ENCODE measurements around the gene SPOCK1.

Gene SPOCK1

DNA sequence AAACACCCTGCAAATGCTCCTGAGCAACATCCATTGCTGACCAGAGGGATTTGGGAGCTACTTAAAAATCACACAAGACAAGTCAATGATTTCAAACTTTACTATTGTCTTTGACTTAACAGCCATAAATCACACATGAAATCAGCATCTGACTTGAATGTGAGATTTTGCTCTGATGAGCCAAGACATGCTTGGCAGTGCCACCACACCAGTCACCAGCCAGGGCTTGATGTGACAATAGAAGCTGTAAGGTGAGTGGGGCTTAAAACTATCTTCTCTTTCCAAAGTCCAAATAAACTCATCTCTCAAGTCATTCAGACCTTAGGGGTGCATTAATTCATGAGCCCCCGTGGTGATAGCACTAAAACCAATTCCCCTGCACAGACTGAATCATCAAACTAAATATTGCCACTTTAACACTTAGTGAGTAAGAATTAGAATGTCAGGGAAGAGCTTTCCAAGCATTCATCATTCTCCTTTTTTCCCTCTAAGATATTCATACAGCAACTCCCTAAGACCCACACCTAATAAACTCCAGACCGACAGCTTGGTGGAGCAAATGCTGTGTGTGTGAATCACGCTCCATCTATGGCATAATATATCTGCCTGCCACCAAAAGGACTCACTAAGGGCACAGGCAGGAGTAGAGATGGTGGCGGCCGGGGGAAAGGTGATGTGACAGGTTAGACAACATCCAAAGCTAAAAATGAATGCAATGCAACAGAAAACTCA is 119.4 kb downstream of the SPOCK1 start:
- Histone ChIP-seq H4K20me1 (ENCODE audit: insufficient read depth, low read length) (no peaks in the 10 kb centered on the region), H3K4me2 (ENCODE audit: insufficient read depth, low read length) (no peak overlapping the region), H3K79me2 (ENCODE audit: insufficient read depth, low read length) (no peaks in the 10 kb centered on the region), H3K4me1 (ENCODE audit: insufficient read depth, low read length) (no peaks in the 10 kb centered on the region), H2AFZ (ENCODE audit: low read depth, low read length) (no peak overlapping the region), H3K9ac (ENCODE audit: low read depth, low read length) (no peak overlapping the region), H3K27ac (ENCODE audit: low read length) (no peak overlapping the region), H3K36me3 (ENCODE audit: insufficient read depth, low read length) (no peaks in the 10 kb centered on the region), H3K4me3 (ENCODE audit: low read depth in 1 of 2, low read length in 2 of 2) (no peak overlapping the region), H3K27me3 (ENCODE audit: insufficient read depth, low read length, poor library complexity) (no peaks in the 10 kb centered on the region), H3K9me3 (ENCODE audit: insufficient read depth, low read length, severe bottlenecking) (peaks cover 8% of the 10 kb centered on the region)
- TF ChIP-seq EZH2 (IDR thresholded peaks at IDR 0.05; ENCODE audit: borderline replicate concordance, low read depth, low read length, severe bottlenecking), result no peak
- TF ChIP-seq, protein P1, sequence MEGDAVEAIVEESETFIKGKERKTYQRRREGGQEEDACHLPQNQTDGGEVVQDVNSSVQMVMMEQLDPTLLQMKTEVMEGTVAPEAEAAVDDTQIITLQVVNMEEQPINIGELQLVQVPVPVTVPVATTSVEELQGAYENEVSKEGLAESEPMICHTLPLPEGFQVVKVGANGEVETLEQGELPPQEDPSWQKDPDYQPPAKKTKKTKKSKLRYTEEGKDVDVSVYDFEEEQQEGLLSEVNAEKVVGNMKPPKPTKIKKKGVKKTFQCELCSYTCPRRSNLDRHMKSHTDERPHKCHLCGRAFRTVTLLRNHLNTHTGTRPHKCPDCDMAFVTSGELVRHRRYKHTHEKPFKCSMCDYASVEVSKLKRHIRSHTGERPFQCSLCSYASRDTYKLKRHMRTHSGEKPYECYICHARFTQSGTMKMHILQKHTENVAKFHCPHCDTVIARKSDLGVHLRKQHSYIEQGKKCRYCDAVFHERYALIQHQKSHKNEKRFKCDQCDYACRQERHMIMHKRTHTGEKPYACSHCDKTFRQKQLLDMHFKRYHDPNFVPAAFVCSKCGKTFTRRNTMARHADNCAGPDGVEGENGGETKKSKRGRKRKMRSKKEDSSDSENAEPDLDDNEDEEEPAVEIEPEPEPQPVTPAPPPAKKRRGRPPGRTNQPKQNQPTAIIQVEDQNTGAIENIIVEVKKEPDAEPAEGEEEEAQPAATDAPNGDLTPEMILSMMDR (IDR thresholded peaks at IDR 0.05; ENCODE audit: borderline replicate concordance, extremely low read depth, low read length, poor library complexity, severe bottlenecking), result no peak
- DNase-seq (no peak), ATAC-seq (ENCODE audit: insufficient read depth, low read depth) (no peak)

- DNase-seq, result no peak
- Histone ChIP-seq H3K4me3 (ENCODE audit: low read depth in 1 of 2, low read length in 2 of 2) (no peak overlapping the region), H3K4me2 (ENCODE audit: insufficient read depth, low read length) (no peak overlapping the region), H3K27ac (ENCODE audit: low read length) (no peak overlapping the region), H3K36me3 (ENCODE audit: insufficient read depth, low read length) (no peaks in the 10 kb centered on the region), H4K20me1 (ENCODE audit: insufficient read depth, low read length) (no peaks in the 10 kb centered on the region), H3K9me3 (ENCODE audit: insufficient read depth, low read length, severe bottlenecking) (peaks cover under 1% of the 10 kb centered on the region), H3K9ac (ENCODE audit: low read depth, low read length) (no peak overlapping the region), H2AFZ (ENCODE audit: low read depth, low read length) (no peak overlapping the region), H3K27me3 (ENCODE audit: insufficient read depth, low read length, poor library complexity) (no peaks in the 10 kb centered on the region), H3K4me1 (ENCODE audit: insufficient read depth, low read length) (no peaks in the 10 kb centered on the region), H3K79me2 (ENCODE audit: insufficient read depth, low read length) (no peaks in the 10 kb centered on the region)
- no peak for ATAC-seq (ENCODE audit: insufficient read depth, low read depth)
- TF ChIP-seq, protein P1 (IDR thresholded peaks at IDR 0.05; ENCODE audit: borderline replicate concordance, extremely low read depth, low read length, poor library complexity, severe bottlenecking), result no peak
- no peak for TF ChIP-seq EZH2 (IDR thresholded peaks at IDR 0.05; ENCODE audit: borderline replicate concordance, low read depth, low read length, severe bottlenecking)
Observed at GRCh38 chr5:137375741-137376526, 123.2 kb downstream of the SPOCK1 start.

DNA sequence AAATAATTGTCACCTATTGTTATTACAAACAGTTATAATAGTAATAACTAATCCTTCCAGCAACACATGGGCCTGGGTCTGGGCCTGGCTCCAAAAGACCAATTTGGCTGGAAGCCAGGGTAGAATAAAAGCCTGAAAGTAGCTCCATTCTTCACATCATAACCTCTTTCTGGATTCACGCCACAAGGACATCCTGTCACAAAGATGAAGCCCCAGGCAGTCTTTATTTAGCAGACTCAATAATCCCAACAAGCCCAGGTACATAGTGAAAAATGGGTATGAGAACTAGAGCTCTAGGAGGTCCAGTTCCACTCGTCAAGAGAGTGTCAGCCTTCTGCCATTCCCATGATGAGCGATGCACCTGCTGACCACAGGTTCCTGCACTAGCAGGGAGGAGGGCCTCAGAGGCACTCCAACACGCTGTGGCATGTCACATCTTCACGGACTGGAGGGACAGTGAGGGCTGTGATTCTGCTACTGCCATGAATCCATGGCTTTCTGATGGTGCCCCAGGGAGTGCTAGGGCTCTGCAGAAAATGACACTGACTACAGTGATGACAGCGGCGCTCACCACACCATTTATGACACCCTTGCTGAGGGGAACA is 124.9 kb downstream of the SPOCK1 start:
- no peak overlapping the region for H2AFZ ChIP-seq (ENCODE audit: low read depth, low read length)
- no peak for ATAC-seq (ENCODE audit: insufficient read depth, low read depth)
- no peak overlapping the region for H3K27ac ChIP-seq (ENCODE audit: low read length)
- H3K4me3 ChIP-seq (ENCODE audit: low read depth in 1 of 2, low read length in 2 of 2), result no peak overlapping the region
- no peaks in the 10 kb centered on the region for H3K36me3 ChIP-seq (ENCODE audit: insufficient read depth, low read length)
- no peak for DNase-seq
- H3K9me3 ChIP-seq (ENCODE audit: insufficient read depth, low read length, severe bottlenecking), result no peaks in the 10 kb centered on the region
- no peaks in the 10 kb centered on the region for H4K20me1 ChIP-seq (ENCODE audit: insufficient read depth, low read length)
- no peaks in the 10 kb centered on the region for H3K79me2 ChIP-seq (ENCODE audit: insufficient read depth, low read length)
- H3K4me2 ChIP-seq (ENCODE audit: insufficient read depth, low read length), result no peak overlapping the region
- H3K27me3 ChIP-seq (ENCODE audit: insufficient read depth, low read length, poor library complexity), result no peaks in the 10 kb centered on the region
- TF ChIP-seq EZH2 (IDR thresholded peaks at IDR 0.05; ENCODE audit: borderline replicate concordance, low read depth, low read length, severe bottlenecking), result no peak
- TF ChIP-seq, protein P1 (IDR thresholded peaks at IDR 0.05; ENCODE audit: borderline replicate concordance, extremely low read depth, low read length, poor library complexity, severe bottlenecking), result no peak
- no peaks in the 10 kb centered on the region for H3K4me1 ChIP-seq (ENCODE audit: insufficient read depth, low read length)
- no peak overlapping the region for H3K9ac ChIP-seq (ENCODE audit: low read depth, low read length)
